ENCODE data around the gene CACNA1A.

GRCh38 chr19:13330285-13330684 is 176.0 kb downstream of the CACNA1A start:
- no peak for TF ChIP-seq POLR2A (IDR thresholded peaks at IDR 0.05)
- no peak for TF ChIP-seq CTCF (IDR thresholded peaks at IDR 0.05)
